ENCODE results near the gene PLEKHS1. TPM values are rescaled to one million over a fixed set of nuclear protein-coding genes. Genes with fewer than 3 reads are reported as not detected.

Gene PLEKHS1
- total RNA-seq, 1 experiment from 2014 or later = not detected

Small RNAs within 50 kb of the gene (microRNA-seq; reads per million reads assigned to microRNA genes)
- gene MIR4483 (ENCODE audit: borderline microRNAs expressed) = not detected

Other genes with a start within 250 kb of the PLEKHS1 start
- not detected in 2 replicates for gene HABP2, start 198.6 kb upstream of the PLEKHS1 start, total RNA-seq (2021)
- gene NRAP, start 87.6 kb upstream of the PLEKHS1 start, total RNA-seq (2021) = 0.04 TPM in 1 of 2 replicates, not detected in the other
- 4.7 and 4.8 TPM in 2 replicates for gene CASP7, start 71.8 kb upstream of the PLEKHS1 start, total RNA-seq (2021)
- gene DCLRE1A, start 102.4 kb downstream of the PLEKHS1 start, total RNA-seq (2021) = 8.8 and 9.9 TPM in 2 replicates
- 30.9 and 31.2 TPM in 2 replicates for gene NHLRC2, start 103.0 kb downstream of the PLEKHS1 start, total RNA-seq (2021)